C4-2B (cell line): ENCODE data around the gene TSPAN32.

ENCODE experiments used
- H3K27ac ChIP-seq: fragments of 450-650 bp; 2 replicates; pipeline ENCODE4 v1.5.1; 2017
- CTCF ChIP-seq: fragments of 450-650 bp; conservative IDR thresholded peaks from 2 replicates; pipeline ENCODE4 v1.5.1; 2017; ENCODE audit warnings: mild to moderate bottlenecking
- ZFX ChIP-seq: fragments of 450-650 bp; IDR thresholded peaks from 2 replicates; pipeline ENCODE4 v1.6.1; 2017

Gene TSPAN32

DNA sequence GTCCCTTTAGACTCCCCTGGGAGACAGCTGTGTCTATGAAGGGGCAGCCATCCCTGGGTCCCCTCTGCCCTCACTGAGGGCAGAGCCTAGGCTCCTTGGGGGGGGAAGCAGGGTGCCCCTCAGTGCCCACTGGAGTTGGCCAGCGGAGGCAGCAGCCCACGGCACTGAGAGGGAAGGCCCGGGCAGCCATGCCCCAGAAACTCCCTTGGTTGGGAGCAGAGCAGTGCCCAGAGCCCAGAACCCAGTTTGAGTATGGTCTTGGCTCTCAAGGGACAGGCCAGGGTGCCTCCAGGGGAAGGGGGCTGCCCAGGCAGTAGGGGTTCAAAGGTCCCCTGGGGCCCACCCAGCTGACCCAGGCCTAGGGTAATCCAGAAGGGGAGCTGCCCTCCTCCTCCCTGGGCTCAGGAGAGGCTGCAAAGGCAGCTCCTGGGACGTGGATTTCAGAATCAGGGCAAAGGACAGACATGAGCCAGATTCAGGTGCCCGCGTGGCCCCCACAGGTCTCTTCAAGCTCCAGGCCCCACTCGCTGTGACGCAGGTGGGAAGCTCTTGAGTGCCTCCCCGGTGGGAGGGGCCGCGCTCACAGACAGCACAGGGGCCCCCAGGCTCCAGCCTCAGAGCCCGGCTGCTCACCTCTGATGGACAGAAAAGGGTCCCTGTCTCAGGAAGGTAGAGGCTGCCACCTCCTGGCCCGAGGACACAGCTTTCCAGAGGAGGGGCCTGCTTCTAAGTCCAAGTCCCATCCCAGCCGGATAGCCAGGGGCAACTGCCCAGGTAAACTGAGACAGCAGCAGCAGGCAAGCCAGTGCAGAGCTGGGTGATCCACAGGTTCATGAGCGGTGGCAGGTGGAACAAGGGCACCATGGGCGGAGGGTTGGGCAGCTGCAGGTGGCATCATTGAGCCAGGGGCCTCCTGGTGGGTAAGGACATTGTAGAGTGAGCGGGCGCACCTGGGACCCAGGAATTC, 2.7 kb upstream of the TSPAN32 start:
- TF ChIP-seq CTCF (peak; percentile 64), ZFX (no peak)
- no peak overlapping the region for H3K27ac ChIP-seq

GRCh38 chr11:2299773-2300172, 2.0 kb upstream of the TSPAN32 start:
- TF ChIP-seq CTCF, result no peak
- TF ChIP-seq ZFX, result no peak
- no peak overlapping the region for H3K27ac ChIP-seq

- no peak overlapping the region for H3K27ac ChIP-seq
- TF ChIP-seq ZFX (no peak), CTCF (no peak)
These were observed 1.4 kb upstream of the TSPAN32 start for GRCh38 chr11:2300290-2300935.

DNA sequence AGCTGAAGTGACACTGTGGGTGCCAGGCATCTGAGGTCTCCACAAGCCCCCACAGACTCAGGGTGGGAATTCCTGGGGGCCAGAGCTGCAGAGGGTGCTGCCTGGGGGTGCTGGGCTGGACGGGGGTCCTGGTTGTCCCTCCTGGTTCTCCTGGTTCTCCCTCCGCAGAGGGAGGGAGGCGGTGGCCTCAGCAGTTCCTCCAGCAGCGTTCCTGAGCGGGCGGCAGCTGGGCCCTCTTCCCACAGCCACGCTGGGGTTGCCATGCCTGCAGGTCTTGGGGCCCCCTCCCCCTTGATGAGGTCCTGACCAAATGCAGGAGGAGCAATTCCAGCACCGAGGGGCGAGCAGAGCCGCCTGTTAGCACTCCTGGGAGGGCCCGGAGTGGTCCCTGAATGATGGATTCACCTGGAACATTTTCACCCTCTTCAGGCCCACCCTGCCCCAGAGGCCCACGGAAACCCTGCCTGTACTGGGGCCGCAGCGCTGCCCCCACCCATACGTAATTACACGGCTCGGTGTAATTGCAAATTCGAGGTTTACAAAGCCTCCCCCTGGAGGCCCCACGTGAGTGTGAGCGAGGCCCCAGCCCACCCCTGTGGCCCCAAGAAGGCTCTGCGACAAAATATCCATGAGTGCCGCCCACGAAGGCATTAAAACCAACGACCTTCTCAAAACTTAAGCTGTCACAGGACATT, 730 bp upstream of the TSPAN32 start:
- H3K27ac ChIP-seq, result no peak overlapping the region
- no peak for TF ChIP-seq CTCF
- TF ChIP-seq ZFX, result no peak

- no peak for TF ChIP-seq CTCF
- no peak for TF ChIP-seq ZFX
- no peak overlapping the region for H3K27ac ChIP-seq
These were observed 588 bp downstream of the TSPAN32 start for GRCh38 chr11:2302306-2302895.

DNA sequence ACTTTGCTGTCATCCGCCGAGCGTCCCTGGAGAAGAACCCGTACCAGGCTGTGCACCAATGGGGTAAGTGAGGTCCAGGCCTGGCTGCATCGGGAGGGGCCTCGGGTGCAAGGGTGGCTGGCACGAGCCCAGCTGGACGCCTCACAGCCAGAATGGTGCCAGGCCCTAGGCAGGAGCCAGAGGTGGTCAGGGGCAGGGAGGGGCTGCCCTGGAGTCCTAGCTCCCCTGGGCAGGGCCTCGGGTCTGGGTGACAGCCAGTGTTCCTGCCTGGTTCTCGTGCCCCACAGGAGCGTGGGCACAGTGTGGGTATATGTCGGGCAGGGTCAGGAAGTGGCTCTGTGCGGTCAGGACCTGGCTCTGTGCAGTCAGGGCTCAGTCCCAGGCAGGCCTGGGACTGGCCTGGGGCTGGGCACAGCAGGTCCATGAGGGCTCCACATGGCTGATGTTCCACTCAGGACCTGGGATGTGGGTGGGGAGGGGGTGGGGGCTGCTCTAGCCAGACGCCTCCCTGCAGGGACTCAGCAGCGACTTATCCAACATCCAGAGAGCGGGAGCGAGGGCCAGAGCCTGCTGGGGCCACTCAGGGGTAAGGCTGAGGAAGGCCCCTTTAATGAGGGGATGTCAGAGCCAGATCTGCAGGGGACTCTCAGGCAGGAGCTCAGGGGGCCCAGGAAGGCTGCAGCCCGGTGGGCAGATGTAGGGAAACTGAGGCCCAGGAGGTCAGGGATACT, 1.2 kb downstream of the TSPAN32 start:
- no peak overlapping the region for H3K27ac ChIP-seq
- TF ChIP-seq CTCF (no peak), ZFX (no peak)
